ENCODE measurements around the gene LRMDA.
A peak's percentile ranks its signal among the peaks of the same experiment; 100 is the strongest.

Gene LRMDA

GRCh38 chr10:76466836-76467503, 1035.5 kb downstream of the LRMDA start:
- Mint-ChIP-seq H3K4me3 (no peak overlapping the region), H3K27ac (peak overlapping the region in 2 of 3 experiments; percentile 43 to 45), H3K36me3 (ENCODE audit: low read depth) (no peaks in the 10 kb centered on the region), H3K4me1 (peaks cover 21% of the 10 kb centered on the region), H3K9me3 (no peaks in the 10 kb centered on the region), H3K27me3 (ENCODE audit: low read depth) (peaks cover 4% of the 10 kb centered on the region)
- no peak for TF ChIP-seq CTCF (IDR thresholded peaks at IDR 0.05; ENCODE audit: unreplicated experiment in 3 of 3)

GRCh38 chr10:76469675-76470074, 1038.3 kb downstream of the LRMDA start:
- TF ChIP-seq CTCF (IDR thresholded peaks at IDR 0.05; ENCODE audit: unreplicated experiment in 3 of 3) = no peak
- Mint-ChIP-seq H3K9me3 (peaks cover 8% of the 10 kb centered on the region), H3K27me3 (ENCODE audit: low read depth) (no peaks in the 10 kb centered on the region), H3K36me3 (ENCODE audit: low read depth) (no peaks in the 10 kb centered on the region), H3K4me1 (peaks cover 5% of the 10 kb centered on the region), H3K4me3 (no peak overlapping the region), H3K27ac (no peak overlapping the region)

- Mint-ChIP-seq H3K4me1 (peaks cover 22% of the 10 kb centered on the region), H3K27me3 (ENCODE audit: low read depth) (no peaks in the 10 kb centered on the region), H3K36me3 (ENCODE audit: low read depth) (no peaks in the 10 kb centered on the region), H3K9me3 (peaks cover 14% of the 10 kb centered on the region), H3K4me3 (no peak overlapping the region), H3K27ac (peak overlapping the region in 1 of 3 experiments; percentile 69)
- TF ChIP-seq CTCF (IDR thresholded peaks at IDR 0.05; ENCODE audit: unreplicated experiment in 3 of 3) = no peak
Measured at GRCh38 chr10:76479103-76479790, 1047.8 kb downstream of the LRMDA start.

- Mint-ChIP-seq H3K27me3 (ENCODE audit: low read depth) (no peaks in the 10 kb centered on the region), H3K9me3 (peaks cover 12% of the 10 kb centered on the region), H3K4me3 (no peak overlapping the region), H3K4me1 (peaks cover 22% of the 10 kb centered on the region), H3K36me3 (ENCODE audit: low read depth) (no peaks in the 10 kb centered on the region), H3K27ac (peak overlapping the region; percentile 46 to 86 (median 63))
- TF ChIP-seq CTCF (IDR thresholded peaks at IDR 0.05; ENCODE audit: unreplicated experiment in 3 of 3) = no peak
Measured at GRCh38 chr10:76481178-76481577, 1049.8 kb downstream of the LRMDA start.

- no peak for TF ChIP-seq CTCF (IDR thresholded peaks at IDR 0.05; ENCODE audit: unreplicated experiment in 3 of 3)
- H3K27me3 Mint-ChIP-seq (ENCODE audit: low read depth) = no peaks in the 10 kb centered on the region
- H3K4me3 Mint-ChIP-seq = no peak overlapping the region
- H3K36me3 Mint-ChIP-seq (ENCODE audit: low read depth) = peaks cover 40% of the 10 kb centered on the region
- no peaks in the 10 kb centered on the region for H3K4me1 Mint-ChIP-seq
- H3K27ac Mint-ChIP-seq = no peak overlapping the region
- peaks cover 61% of the 10 kb centered on the region for H3K9me3 Mint-ChIP-seq
Measured at GRCh38 chr10:76487582-76487981, 1056.2 kb downstream of the LRMDA start.

- peaks cover 40% of the 10 kb centered on the region for H3K36me3 Mint-ChIP-seq (ENCODE audit: low read depth)
- H3K27ac Mint-ChIP-seq = no peak overlapping the region
- H3K4me3 Mint-ChIP-seq = no peak overlapping the region
- no peaks in the 10 kb centered on the region for H3K27me3 Mint-ChIP-seq (ENCODE audit: low read depth)
- H3K9me3 Mint-ChIP-seq = peaks cover 60% of the 10 kb centered on the region
- TF ChIP-seq CTCF (IDR thresholded peaks at IDR 0.05; ENCODE audit: unreplicated experiment in 3 of 3) = no peak
- H3K4me1 Mint-ChIP-seq = no peaks in the 10 kb centered on the region
Measured at GRCh38 chr10:76488602-76489001, 1057.2 kb downstream of the LRMDA start.
